ENCODE results near the gene STAM2.

Gene STAM2

GRCh38 chr2:152067823-152068222 lies 107.7 kb downstream of the STAM2 start:
- DNase-seq = no peak

Data from NCI-H524 treated with DMSO at 0.1 percent for 48 hours (cell line).